Mesendoderm (in vitro differentiated cells): ENCODE results near the gene TAOK1.

Source experiments
- DNase-seq: peaks from one replicate; pipeline ENCODE4 v3.0.0; 2013
- H2AK5ac ChIP-seq: 2 replicates; pipeline ENCODE4 v1.6.1; 2013; ENCODE audit warnings: low read length, inconsistent platforms
- H2BK120ac ChIP-seq: 2 replicates; pipeline ENCODE4 v1.6.1; 2013; ENCODE audit warnings: low read depth, mild to moderate bottlenecking, low read length, moderate library complexity, mixed read lengths
- H2BK15ac ChIP-seq: replicated peaks from 2 replicates; pipeline ENCODE4 v1.6.1; 2013; ENCODE audit warnings: low read depth, mild to moderate bottlenecking, moderate library complexity
- H2BK5ac ChIP-seq: 2 replicates; pipeline ENCODE4 v1.6.1; 2013; ENCODE audit warnings: low read length, inconsistent platforms
- H3K18ac ChIP-seq: 2 replicates; pipeline ENCODE4 v1.6.1; 2013; ENCODE audit warnings: mild to moderate bottlenecking, low read length, mixed read lengths
- H3K23ac ChIP-seq: one replicate; pipeline ENCODE4 v1.6.1; 2013; ENCODE audit warnings: low read length
- H3K27ac ChIP-seq: 2 replicates; pipeline ENCODE4 v1.5.1; 2013; ENCODE audit warnings: low read depth, mild to moderate bottlenecking, inconsistent platforms, low read length, moderate library complexity
- H3K27me3 ChIP-seq: 2 replicates; pipeline ENCODE4 v1.6.1; 2013; ENCODE audit warnings: low read length, control low read depth, mild to moderate bottlenecking, inconsistent platforms; ENCODE audit not compliant: insufficient read depth, poor library complexity
- H3K36me3 ChIP-seq: 2 replicates; pipeline ENCODE4 v1.6.1; 2013; ENCODE audit warnings: low read length, inconsistent platforms; ENCODE audit not compliant: control insufficient read depth, insufficient read depth
- H3K4ac ChIP-seq: one replicate; pipeline ENCODE4 v1.6.1; 2013; ENCODE audit warnings: low read depth, mild to moderate bottlenecking, low read length, moderate library complexity
- H3K4me1 ChIP-seq: 2 replicates; pipeline ENCODE4 v1.6.1; 2013; ENCODE audit warnings: low read depth, low read length, inconsistent platforms; ENCODE audit not compliant: control insufficient read depth
- H3K4me2 ChIP-seq: 2 replicates; pipeline ENCODE4 v1.6.1; 2013; ENCODE audit warnings: low read length
- H3K4me3 ChIP-seq: 2 replicates; pipeline ENCODE4 v1.5.1; 2013; ENCODE audit warnings: mild to moderate bottlenecking, low read length
- H3K56ac ChIP-seq: one replicate; pipeline ENCODE4 v1.6.1; 2013; ENCODE audit warnings: low read length
- H3K79me1 ChIP-seq: 2 replicates; pipeline ENCODE4 v1.6.1; 2013; ENCODE audit warnings: low read length, inconsistent platforms
- H3K79me2 ChIP-seq: 2 replicates; pipeline ENCODE4 v1.6.1; 2013; ENCODE audit warnings: mild to moderate bottlenecking, low read length; ENCODE audit not compliant: control insufficient read depth, insufficient read depth
- H3K9ac ChIP-seq: 2 replicates; pipeline ENCODE4 v1.6.1; 2013; ENCODE audit warnings: low read length, inconsistent platforms
- H4K5ac ChIP-seq: one replicate; pipeline ENCODE4 v1.6.1; 2013; ENCODE audit warnings: low read length
- H4K8ac ChIP-seq: one replicate; pipeline ENCODE4 v1.6.1; 2013; ENCODE audit warnings: low read depth, mild to moderate bottlenecking, control low read depth, low read length, moderate library complexity
- WGBS: extraction: QIAGEN DNeasy Blood & Tissue Kit; methylation state at CpG from one replicate; pipeline ENCODE4 v1.1.7; 2013; ENCODE audit warnings: low lambda C conversion rate, missing lambda C conversion rate; ENCODE audit not compliant: insufficient coverage; ENCODE audit errors: extremely low coverage; 5-methylcytosine and 5-hydroxymethylcytosine counted together

Gene TAOK1

GRCh38 chr17:29394761-29395160 lies 4.6 kb downstream of the TAOK1 start:
- Histone ChIP-seq H2BK5ac (no peak overlapping the region), H3K36me3 (peaks cover 2% of the 10 kb centered on the region), H2AK5ac (no peak overlapping the region), H3K4ac (no peak overlapping the region), H3K23ac (no peak overlapping the region), H3K4me3 (no peak overlapping the region), H3K56ac (no peak overlapping the region), H2BK120ac (no peak overlapping the region), H4K8ac (no peak overlapping the region), H2BK15ac (no peak overlapping the region), H3K27me3 (no peaks in the 10 kb centered on the region), H3K27ac (no peak overlapping the region), H3K18ac (no peak overlapping the region), H3K79me1 (no peaks in the 10 kb centered on the region), H3K79me2 (peaks cover 71% of the 10 kb centered on the region), H3K4me1 (no peaks in the 10 kb centered on the region), H3K9ac (no peak overlapping the region), H3K4me2 (no peak overlapping the region), H4K5ac (no peak overlapping the region)
- DNase-seq, result no peak
- WGBS, result no CpG with 5 or more reads among the region's 4 CpGs

GRCh38 chr17:29396066-29396465 lies 5.9 kb downstream of the TAOK1 start:
- Histone ChIP-seq H2BK5ac (no peak overlapping the region), H4K5ac (no peak overlapping the region), H3K36me3 (peaks cover 3% of the 10 kb centered on the region), H3K18ac (no peak overlapping the region), H3K4me3 (no peak overlapping the region), H3K56ac (no peak overlapping the region), H3K79me1 (no peaks in the 10 kb centered on the region), H3K4me1 (no peaks in the 10 kb centered on the region), H3K4ac (no peak overlapping the region), H3K27ac (no peak overlapping the region), H3K79me2 (peaks cover 79% of the 10 kb centered on the region), H2AK5ac (no peak overlapping the region), H3K23ac (no peak overlapping the region), H3K9ac (no peak overlapping the region), H2BK120ac (no peak overlapping the region), H2BK15ac (no peak overlapping the region), H3K27me3 (no peaks in the 10 kb centered on the region), H4K8ac (no peak overlapping the region), H3K4me2 (no peak overlapping the region)
- DNase-seq, result no peak
- no CpG with 5 or more reads among the region's 2 CpGs for WGBS

GRCh38 chr17:29399634-29400033 lies 9.5 kb downstream of the TAOK1 start:
- H2BK5ac ChIP-seq, result no peak overlapping the region
- H2AK5ac ChIP-seq, result no peak overlapping the region
- WGBS, result no CpG with 5 or more reads among the region's 4 CpGs

GRCh38 chr17:29400818-29401217 lies 10.7 kb downstream of the TAOK1 start:
- no peaks in the 10 kb centered on the region for H3K4me1 ChIP-seq
- H3K4ac ChIP-seq, result no peak overlapping the region
- H3K4me3 ChIP-seq, result no peak overlapping the region
- DNase-seq, result no peak
- no peak overlapping the region for H3K56ac ChIP-seq
- no peak overlapping the region for H3K23ac ChIP-seq
- H2BK120ac ChIP-seq, result no peak overlapping the region
- no peak overlapping the region for H3K27ac ChIP-seq
- peaks cover 3% of the 10 kb centered on the region for H3K36me3 ChIP-seq
- WGBS, result no CpG with 5 or more reads among the region's 4 CpGs
- H4K5ac ChIP-seq, result no peak overlapping the region
- no peak overlapping the region for H3K4me2 ChIP-seq
- H2AK5ac ChIP-seq, result no peak overlapping the region
- no peak overlapping the region for H3K9ac ChIP-seq
- H2BK15ac ChIP-seq, result no peak overlapping the region
- H3K27me3 ChIP-seq, result no peaks in the 10 kb centered on the region
- no peak overlapping the region for H2BK5ac ChIP-seq
- H3K79me1 ChIP-seq, result peaks cover 6% of the 10 kb centered on the region
- H4K8ac ChIP-seq, result no peak overlapping the region
- peaks cover 73% of the 10 kb centered on the region for H3K79me2 ChIP-seq
- H3K18ac ChIP-seq, result no peak overlapping the region

More at GRCh38 chr17:29399634-29400033, 9.5 kb downstream of the TAOK1 start:
- Histone ChIP-seq H3K36me3 (peaks cover 3% of the 10 kb centered on the region), H3K56ac (no peak overlapping the region), H3K27ac (no peak overlapping the region), H3K79me2 (peaks cover 77% of the 10 kb centered on the region), H2BK15ac (no peak overlapping the region), H3K4ac (no peak overlapping the region), H3K4me2 (no peak overlapping the region), H3K4me1 (no peaks in the 10 kb centered on the region), H2BK120ac (no peak overlapping the region), H3K79me1 (peaks cover 6% of the 10 kb centered on the region), H4K8ac (no peak overlapping the region), H3K27me3 (no peaks in the 10 kb centered on the region), H4K5ac (no peak overlapping the region), H3K9ac (no peak overlapping the region), H3K18ac (no peak overlapping the region), H3K23ac (no peak overlapping the region), H3K4me3 (no peak overlapping the region)
- DNase-seq, result no peak

GRCh38 chr17:29401258-29401657 lies 11.1 kb downstream of the TAOK1 start:
- no peak overlapping the region for H3K18ac ChIP-seq
- no CpG with 5 or more reads among the region's 4 CpGs for WGBS

GRCh38 chr17:29407856-29408255 lies 17.7 kb downstream of the TAOK1 start:
- Histone ChIP-seq H2BK15ac (no peak overlapping the region), H2BK120ac (no peak overlapping the region), H3K56ac (no peak overlapping the region), H4K8ac (no peak overlapping the region), H3K4ac (no peak overlapping the region), H3K23ac (no peak overlapping the region), H3K27ac (no peak overlapping the region), H3K9ac (no peak overlapping the region), H3K79me1 (peaks cover 7% of the 10 kb centered on the region), H3K4me1 (no peaks in the 10 kb centered on the region), H3K36me3 (no peaks in the 10 kb centered on the region), H4K5ac (no peak overlapping the region), H3K27me3 (no peaks in the 10 kb centered on the region), H3K4me3 (no peak overlapping the region), H3K79me2 (peaks cover 64% of the 10 kb centered on the region), H2AK5ac (no peak overlapping the region), H3K18ac (no peak overlapping the region), H2BK5ac (no peak overlapping the region), H3K4me2 (no peak overlapping the region)
- WGBS, result no CpG with 5 or more reads among the region's 2 CpGs
- DNase-seq, result no peak

More at GRCh38 chr17:29401258-29401657, 11.1 kb downstream of the TAOK1 start:
- Histone ChIP-seq H3K56ac (no peak overlapping the region), H4K8ac (no peak overlapping the region), H3K27ac (no peak overlapping the region), H3K27me3 (no peaks in the 10 kb centered on the region), H3K4ac (no peak overlapping the region), H3K9ac (no peak overlapping the region), H3K23ac (no peak overlapping the region), H3K4me2 (no peak overlapping the region), H3K36me3 (peaks cover 3% of the 10 kb centered on the region), H2BK15ac (no peak overlapping the region), H2AK5ac (no peak overlapping the region), H3K4me1 (no peaks in the 10 kb centered on the region), H2BK5ac (no peak overlapping the region), H4K5ac (no peak overlapping the region), H3K4me3 (no peak overlapping the region), H2BK120ac (no peak overlapping the region), H3K79me1 (peaks cover 6% of the 10 kb centered on the region), H3K79me2 (peaks cover 74% of the 10 kb centered on the region)
- DNase-seq, result no peak
